ENCODE measurements around the gene CHAT.

The CHAT gene

DNA sequence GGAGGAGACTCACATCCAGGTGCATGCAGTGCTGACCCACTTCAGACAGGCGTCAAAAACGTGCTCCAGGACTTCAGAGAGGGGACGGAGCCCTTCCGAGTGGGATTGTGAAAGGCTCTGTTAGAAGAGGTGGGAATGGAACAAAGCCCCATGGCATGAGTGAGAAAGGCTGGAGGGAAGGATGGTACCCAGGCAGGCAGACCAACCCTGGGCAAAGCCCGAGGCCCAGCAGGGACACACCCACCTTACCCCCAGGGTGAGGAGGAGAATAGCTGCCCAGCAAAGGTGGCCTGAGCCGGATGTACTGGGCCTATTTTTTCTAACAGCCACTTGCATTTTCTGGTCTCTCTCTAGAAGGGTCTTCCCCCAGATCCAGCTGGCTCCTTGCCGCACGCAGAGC is 14.8 kb downstream of the CHAT start:
- DNase-seq (ENCODE audit: low read depth in 2 of 3, low spot score in 2 of 3) = no peak

DNA sequence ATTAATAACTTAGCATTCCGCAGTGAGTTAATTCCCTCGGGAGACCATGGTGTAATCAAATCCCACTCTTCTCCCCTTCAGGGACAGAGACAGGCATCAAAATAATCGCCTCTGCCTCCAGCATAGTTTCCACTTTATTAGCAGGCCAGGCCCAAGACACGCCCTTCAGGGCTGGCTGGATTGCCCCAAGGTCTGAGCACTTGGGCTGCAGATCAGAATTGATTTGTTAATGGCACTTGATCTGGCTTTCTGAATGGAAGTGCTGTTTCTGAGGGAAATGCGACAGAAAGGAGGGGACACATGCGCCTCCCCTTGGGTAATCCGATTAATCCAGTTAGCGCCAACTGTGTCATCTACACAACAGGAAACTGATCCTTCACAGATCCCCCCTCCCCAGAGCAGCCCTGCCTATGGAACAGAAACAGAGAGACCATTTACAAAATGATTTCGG is 15.6 kb downstream of the CHAT start:
- DNase-seq (ENCODE audit: low read depth in 2 of 3, low spot score in 2 of 3) = no peak

DNA sequence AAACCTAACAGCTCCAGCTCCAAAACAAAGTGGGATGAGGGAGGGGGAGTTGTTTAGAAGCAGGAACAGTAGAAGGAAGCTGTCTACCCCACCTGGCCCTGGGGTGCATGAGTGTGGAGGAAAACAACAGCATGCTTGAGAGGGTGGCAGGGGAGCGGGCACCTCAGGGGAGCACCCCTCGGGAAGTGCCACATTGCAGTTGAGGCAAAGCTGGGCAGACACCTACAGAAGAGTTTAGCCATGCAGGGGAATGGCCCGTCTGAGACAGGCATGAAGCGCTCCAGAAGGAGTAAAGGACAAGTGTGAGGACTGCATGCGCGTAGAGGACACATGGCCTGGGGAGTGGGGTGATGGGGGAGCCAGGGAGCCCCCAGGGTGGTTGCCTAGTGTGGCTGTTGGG is 18.1 kb downstream of the CHAT start:
- DNase-seq (ENCODE audit: low read depth in 2 of 3, low spot score in 2 of 3) = no peak

DNA sequence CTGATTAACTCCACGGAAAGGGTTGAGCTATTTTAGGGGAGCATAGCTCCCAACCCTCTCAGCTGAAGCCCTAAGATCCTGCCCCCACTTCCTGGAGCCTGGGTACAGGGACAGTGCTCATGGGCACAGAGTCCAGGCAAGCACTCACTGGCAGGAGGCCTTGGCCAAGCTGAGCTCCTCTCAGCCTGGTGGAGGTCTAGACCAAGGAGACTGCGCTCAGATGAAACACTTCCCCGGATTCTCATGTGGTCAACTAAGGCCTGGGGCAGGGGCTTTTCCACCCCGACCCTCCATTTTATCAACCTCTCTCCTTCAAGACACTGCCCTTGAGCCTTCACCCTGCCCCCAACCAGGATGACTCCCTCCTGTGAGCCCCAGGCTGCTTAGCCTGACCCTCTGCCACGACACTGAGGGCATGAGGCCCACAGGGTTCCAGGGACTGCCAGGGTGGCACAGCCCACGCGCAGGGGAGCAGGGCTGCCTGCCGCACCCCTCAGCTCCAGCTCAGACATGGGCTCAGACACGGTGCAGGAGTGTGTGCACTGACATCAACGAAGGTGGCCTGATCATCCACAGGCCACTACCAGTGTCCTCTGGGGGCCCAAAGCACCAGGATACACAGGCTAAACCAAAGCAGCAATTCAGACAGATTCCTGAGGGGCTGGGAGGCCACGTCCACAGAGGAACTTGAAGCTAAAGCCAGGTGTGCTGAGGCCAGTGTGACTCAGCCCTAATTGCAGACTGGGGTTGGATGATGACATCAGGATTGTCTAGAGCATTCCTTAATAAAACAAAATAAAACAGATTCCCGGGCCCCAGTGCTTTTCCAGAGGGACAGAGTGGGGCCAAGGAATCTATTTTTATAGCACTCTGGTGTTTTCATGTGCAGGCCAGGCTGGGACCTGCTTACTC is 18.8 kb downstream of the CHAT start:
- DNase-seq (ENCODE audit: low read depth in 2 of 3, low spot score in 2 of 3) = no peak

DNA sequence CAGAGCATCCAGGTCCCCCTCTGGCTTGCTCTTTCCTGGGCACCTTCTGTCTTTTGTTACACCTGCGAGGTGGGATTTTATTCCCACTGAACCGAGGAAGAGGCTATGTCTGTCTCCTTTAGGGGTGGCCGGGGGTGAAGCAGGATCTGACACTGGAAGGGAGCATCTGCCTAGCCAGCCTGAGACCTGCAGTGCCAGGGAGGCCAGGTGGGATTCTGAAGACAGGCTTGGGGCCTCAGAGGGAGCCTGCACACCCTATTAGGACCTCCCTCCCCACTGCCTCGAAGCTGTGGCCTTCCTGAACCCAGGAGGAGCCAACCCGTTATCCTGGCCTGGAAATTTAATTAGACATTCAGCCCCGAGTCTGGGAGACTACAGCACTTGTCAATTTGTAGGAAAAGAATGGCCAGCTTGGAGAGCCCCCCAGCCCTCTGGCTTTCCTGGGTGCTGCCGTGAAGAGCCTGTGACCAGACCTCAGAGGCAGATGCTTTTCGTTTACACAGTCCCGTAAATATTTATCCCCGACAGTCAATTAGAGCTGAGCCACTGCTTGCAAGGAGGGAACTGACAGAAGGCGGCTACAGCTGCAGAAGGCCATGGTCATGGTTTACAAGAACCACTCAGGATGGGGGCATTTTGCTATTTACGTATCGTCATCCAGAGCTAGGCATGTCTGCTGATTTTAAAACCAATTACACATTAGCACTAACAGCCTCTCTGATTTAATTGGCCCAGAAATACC is 19.7 kb downstream of the CHAT start:
- DNase-seq (ENCODE audit: low read depth in 2 of 3, low spot score in 2 of 3) = no peak

DNA sequence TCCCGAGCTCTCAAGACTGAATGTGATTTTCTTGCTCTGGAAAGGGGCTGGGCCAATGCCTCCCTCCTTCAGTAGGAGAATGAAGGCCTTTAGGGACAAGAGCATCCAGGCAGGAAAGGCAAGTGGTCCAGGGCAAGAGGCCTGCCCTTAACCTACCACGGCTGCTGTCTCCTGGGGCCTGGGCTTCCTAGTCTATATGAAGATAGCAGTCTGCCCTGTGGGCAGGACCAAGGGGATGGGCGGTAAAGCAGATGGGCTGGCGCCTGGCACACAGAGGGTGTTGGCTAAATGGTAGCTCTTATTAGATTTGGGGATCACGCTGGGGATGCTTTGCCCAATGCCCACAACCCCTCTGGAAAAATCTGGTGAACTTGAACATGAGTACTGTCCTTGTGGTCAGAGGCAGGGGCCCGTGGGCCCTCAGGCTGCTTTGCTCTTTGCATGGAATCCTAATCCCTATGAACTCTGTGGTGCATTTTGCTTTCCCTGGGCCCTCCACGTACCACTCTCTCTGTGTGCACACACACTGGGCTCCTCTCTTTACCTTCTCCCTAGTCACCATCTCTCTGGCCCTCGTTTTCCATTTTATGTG is 20.3 kb downstream of the CHAT start:
- no peak for DNase-seq (ENCODE audit: low read depth in 2 of 3, low spot score in 2 of 3)

DNA sequence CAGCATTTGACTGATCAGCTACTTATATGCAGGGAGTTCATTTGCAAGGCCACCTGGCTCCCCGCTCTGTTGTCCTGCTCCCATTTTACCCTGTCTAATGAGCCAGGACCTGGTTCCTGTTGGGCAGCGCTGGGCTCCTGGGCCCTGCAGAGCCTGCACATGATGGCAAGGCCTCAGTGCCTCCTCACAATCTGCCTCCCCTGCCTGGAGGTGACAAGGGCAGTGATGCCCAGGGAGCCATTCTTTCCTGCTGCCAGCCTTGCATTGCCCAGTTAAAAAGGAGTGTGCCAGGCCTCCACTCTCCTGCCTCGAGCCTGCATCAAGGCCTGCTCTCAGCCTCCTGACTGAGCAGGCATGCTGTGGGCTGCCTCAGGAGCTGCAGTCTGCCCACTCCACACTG is 28.5 kb downstream of the CHAT start:
- no peak for DNase-seq (ENCODE audit: low read depth in 2 of 3, low spot score in 2 of 3)

DNA sequence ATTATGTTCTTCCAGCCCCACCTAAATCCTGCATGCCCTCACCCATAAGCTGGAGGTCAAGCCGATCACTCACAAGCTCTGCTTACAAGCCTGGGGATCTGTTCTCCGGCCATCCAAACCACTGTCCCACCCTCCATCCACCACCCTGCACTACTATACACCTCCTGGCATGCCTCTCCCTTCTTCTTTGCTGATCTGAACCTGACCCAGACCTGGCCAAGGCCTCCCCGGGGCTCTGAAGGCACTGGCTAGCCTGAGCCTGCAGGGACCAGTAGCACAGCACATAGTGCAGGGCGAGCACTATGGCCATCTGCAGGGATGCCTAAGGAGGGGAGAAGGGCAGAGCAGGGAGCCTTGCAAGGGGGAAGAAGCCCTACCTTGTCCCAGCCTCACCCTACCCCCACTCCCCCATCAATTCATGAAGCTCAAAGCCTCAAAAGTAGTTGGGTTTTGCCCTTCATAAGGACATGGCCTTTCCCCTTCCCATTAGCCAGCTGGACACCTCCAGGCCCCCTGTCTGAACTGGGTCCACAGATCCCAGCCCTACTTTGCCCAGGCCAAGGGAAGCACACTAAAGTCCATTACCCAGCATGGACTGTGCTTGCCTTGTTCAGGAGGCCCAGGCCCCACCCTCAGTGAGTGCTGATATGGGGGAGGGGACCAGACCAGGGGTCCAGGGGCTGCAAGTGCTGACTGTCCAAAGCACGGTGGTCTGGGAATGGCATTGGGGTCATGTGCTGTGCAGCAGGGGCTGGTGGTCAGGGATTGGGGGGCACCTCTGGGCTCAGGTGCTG is 29.6 kb downstream of the CHAT start:
- no peak for DNase-seq (ENCODE audit: low read depth in 2 of 3, low spot score in 2 of 3)

DNA sequence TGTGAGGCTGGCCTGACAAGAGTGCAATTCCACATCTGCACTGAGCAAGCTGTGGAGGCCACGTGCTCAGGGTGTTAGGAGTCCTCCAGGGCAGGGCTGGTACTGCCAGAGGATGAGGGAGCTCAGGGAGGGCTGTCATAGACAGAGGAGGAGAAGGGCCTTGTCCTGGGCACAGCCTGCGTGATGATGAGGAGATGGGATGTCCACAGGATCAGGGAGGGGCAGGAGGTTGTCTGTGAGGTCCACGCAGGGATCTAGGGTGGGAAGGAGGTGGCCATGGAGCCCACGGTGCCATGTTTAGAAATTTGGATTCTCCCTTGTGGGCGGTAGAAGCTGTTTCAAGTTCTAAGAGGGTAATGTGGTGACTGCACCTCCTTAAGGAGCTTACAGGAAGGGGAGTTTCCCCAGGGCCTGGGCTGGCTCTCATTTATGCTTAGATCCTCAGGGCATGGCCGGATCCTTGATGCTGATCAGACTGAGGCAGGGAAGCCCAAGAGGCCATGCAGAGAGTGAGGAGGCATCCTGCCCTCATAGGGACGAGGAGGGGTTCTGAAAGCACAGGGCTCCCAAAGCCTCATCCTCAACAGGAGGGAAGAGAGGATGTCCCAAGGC is 30.3 kb downstream of the CHAT start:
- no peak for DNase-seq (ENCODE audit: low read depth in 2 of 3, low spot score in 2 of 3)

DNA sequence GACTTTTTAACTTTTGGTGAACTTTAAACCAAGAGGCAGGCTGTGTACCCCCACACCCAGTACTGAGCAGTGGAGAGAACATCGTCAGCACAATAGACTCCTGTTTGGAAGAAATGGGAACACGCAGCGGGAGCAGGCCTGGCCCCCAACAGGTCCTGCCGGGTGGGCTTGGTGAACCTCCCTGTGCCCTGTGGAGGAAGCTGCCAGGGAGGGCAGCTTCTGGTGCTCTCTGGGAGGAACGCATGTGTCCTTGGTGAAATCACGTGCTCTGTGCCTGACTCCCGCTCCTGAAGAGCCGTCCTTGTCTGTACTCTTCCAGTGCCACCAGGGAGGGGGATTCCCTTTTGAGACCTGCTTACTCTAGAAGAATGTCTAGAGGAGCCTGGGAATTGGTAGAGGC is 31.6 kb downstream of the CHAT start:
- no peak for DNase-seq (ENCODE audit: low read depth in 2 of 3, low spot score in 2 of 3)

DNA sequence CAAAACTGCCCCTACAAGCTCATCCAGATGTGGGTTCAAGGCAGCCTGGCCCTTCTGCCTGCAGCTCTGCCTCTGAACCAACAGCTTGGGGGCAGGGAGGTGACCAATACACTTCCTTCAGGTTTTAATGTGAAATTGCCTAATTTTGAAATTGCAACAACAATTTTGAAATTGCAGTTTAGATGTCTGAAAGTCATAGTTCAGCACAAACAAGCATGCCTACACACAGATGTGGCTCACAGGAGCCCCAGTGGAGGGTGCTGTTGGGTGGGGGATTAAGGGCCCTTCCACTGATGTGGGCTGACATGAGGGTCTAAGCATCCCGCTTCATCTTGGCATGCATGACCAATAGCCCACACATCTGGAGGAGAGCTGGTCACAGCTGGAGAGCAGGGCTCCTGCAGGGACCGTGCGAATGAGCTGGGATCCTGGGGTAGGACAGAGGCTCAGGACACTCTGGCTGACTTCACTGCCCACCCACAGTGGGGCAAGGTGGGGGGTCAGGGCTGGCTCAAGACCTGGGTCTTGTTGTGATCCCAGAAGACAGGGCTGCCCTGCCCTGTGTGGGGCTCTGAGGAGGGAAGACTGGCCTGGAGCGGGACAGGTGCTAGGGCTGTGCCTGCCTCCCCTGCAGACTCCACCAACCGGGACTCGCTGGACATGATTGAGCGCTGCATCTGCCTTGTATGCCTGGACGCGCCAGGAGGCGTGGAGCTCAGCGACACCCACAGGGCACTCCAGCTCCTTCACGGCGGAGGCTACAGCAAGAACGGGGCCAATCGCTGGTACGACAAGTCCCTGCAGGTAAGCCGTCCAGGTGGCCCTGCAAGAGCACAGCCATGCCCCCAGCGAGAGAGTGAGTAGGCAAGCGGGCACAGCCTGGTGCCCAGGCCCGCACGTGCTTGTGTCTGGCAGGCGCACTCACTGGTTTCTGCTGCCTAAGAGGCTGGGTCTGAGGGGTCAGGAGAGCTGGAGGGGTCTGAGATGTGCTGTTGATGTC is 32.3 kb downstream of the CHAT start:
- no peak for DNase-seq (ENCODE audit: low read depth in 2 of 3, low spot score in 2 of 3)

DNA sequence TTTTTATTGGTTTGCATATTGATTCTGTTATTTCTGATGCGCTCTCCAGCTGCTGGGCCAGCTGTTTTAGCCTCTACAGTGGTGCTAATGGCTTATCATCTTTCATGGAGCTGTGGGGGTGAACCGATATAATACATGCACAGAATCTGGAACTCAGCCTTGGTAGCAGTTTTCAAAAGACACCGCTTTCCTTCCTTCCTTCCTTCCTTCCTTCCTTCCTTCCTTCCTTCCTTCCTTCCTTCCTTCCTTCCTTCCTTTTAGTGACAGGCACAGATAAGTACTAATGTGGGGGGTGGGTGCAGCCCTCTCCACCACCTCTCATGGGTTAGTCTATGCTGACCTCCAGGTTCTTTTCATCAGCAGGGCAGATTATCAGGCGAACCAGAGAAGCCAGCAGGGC is 33.7 kb downstream of the CHAT start:
- DNase-seq (ENCODE audit: low read depth in 2 of 3, low spot score in 2 of 3) = no peak

DNA sequence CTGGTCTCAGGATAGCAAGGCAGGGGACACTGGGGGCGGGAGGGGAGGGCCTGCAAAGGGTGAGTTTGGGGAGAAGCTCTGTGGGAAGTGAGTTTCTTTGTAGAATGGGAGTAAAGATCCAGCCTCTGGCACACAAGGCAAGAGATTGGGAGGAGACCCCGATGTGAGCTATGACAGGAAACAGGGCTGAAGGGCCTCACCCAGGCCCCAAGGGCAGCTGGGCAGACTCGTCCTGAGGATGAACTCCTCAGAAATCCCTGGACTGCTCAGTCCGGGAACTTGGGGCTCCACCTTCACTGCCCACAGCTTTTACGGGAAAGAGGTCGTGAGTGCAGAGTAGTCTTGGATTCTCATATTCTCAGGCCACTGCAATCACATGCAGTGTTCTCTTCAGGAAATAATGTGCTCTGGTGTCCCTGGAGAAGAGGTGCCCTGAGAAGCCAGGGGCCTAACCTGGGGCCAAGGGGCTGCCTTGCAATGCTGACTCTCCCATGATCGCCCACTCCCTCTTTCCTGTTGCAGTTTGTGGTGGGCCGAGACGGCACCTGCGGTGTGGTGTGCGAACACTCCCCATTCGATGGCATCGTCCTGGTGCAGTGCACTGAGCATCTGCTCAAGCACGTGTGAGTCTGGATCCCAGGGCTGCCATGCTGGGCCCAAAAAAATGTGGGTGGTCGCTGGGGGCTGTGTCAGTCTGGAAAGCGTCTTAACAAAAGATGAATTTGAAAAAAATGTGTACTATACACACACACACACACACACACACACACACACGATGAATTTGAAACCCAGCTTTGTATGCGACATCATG is 34.4 kb downstream of the CHAT start:
- DNase-seq (ENCODE audit: low read depth in 2 of 3, low spot score in 2 of 3) = no peak

DNA sequence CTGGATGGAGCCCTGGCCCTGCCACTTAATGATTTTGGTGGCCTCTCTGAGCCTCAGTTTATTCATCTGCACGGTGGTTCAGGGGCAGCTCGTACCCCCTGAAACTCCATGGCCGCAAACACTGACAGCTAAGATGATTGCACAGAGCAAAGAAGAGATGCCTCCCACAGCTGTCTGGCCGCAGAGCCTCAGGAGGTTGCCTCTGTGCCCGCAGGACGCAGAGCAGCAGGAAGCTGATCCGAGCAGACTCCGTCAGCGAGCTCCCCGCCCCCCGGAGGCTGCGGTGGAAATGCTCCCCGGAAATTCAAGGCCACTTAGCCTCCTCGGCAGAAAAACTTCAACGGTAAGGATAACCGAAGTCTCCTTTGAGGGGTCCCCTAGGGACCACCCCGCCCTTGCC is 35.5 kb downstream of the CHAT start:
- DNase-seq (ENCODE audit: low read depth in 2 of 3, low spot score in 2 of 3) = peak in 1 of 3 experiments; percentile 4

DNA sequence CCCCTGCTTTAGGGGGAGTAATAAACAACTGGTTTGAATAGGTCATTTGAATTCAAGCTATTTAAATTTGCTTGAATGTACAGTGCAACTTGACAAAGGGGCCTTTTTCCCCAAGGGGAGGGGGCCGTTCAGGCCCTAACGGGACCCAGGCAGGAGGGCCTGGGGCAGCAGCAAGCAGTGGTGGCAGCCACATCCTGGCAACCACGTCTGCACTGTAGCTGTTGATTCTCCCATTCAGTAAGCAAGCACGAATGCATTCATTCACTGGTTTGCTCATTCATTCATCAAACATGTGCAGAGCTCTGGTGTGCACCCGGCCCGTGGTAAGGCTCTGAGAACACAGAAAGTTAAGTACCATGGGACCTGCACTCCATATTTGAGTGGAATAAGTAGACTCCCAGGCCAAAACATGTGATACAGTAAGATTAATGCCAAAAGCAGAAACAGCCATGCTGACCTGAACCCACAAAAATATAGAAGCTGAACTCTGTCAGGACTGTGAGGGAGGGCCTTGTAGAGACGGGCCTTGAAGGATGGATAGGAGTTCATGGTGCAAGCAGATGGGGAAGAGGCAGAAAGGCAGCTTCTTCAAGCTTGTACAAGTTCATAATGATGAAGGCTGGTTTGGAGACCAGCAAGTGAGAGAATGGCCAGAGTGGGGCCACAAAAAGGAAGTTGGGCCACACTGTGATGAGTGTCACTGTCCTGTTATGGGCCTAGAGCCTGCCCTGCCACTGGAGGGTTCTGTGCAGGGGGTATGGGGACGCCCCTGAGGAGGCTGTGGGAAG is 36.3 kb downstream of the CHAT start:
- DNase-seq (ENCODE audit: low read depth in 2 of 3, low spot score in 2 of 3) = no peak

DNA sequence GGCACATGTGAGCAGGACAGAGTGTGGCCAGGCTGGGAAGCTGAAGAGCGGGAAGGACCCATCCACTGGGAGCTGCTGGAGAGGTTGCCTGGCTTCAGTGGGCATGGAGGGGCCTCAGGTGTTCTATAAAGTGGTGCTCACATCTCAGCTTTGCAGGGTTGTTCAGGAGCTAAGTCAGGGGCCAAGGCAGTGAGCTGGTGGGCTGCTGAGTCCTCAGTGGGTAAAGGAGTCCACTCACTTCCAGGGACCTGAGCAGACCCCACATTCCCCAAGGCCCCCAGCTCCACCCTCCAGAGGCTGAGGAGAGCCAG is 36.8 kb downstream of the CHAT start:
- no peak for DNase-seq (ENCODE audit: low read depth in 2 of 3, low spot score in 2 of 3)

DNA sequence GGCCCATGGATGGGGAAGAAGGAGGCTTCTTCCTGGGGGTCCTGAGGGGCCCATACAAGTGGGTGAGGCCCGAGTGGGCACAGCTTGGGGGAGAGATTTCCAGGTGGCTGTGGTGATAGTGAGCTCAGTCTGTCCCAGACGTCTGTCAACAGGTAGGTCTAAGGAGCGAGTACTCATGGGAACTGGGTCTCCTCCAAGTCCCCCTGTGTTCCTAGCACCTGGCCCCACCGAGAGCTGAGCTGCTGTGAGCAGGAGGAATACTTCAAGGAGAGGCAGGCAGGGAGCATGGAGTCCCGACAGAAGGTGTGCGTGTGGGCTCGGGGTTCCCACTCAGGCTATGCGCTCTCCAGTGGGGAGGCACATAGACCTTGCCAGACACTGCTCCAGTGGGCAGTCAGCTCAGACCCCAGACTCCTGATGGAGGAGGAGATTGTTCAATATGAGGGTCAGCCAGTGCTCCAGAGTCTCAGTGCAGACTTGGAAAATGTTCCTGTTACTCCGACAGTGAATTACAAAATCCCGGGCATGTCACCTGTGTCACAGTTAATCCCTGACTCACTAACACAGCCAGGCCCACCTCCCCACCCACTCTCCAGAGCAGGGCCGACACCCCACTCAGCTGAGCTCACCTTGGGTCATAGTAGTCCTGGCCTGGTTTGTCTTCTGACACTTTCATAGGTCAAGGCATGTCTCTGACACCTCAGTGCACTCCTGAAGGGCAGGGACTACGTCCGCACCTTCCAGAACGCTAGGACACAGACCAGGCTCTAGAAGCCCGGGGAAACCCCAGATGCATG is 37.4 kb downstream of the CHAT start:
- no peak for DNase-seq (ENCODE audit: low read depth in 2 of 3, low spot score in 2 of 3)
